ENCODE data around the gene DCPS.
A peak's percentile ranks its signal among the peaks of the same experiment; 100 is the strongest.
"Not testable (repeated sequence)": the region's sequence is repeated elsewhere in the genome, so short reads cannot be mapped to it uniquely, and the experiment has no call there.

DCPS gene

GRCh38 chr11:126362879-126363655, 59.2 kb downstream of the DCPS start:
- DNase-seq, result no peak

GRCh38 chr11:126363706-126364248, 59.9 kb downstream of the DCPS start:
- DNase-seq, result no peak

GRCh38 chr11:126364735-126365134, 60.9 kb downstream of the DCPS start:
- not testable (repeated sequence) for DNase-seq

GRCh38 chr11:126365508-126365907, 61.6 kb downstream of the DCPS start:
- not testable (repeated sequence) for DNase-seq

GRCh38 chr11:126366064-126366822, 62.4 kb downstream of the DCPS start:
- DNase-seq, result peak; percentile 19

- DNase-seq, result not testable (repeated sequence)
These were observed 63.2 kb downstream of the DCPS start for GRCh38 chr11:126366823-126367654.

- DNase-seq, result not testable (repeated sequence)
These were observed 63.9 kb downstream of the DCPS start for GRCh38 chr11:126367806-126368205.

- DNase-seq, result peak; percentile 72
These were observed 64.7 kb downstream of the DCPS start for GRCh38 chr11:126368336-126369119.

- DNase-seq, result no peak
These were observed 66.2 kb downstream of the DCPS start for GRCh38 chr11:126370016-126370415.

GRCh38 chr11:126371595-126371994, 67.7 kb downstream of the DCPS start:
- DNase-seq, result no peak

GRCh38 chr11:126373389-126374066, 69.7 kb downstream of the DCPS start:
- DNase-seq, result peak; percentile 41

- not testable (repeated sequence) for DNase-seq
These were observed 70.9 kb downstream of the DCPS start for GRCh38 chr11:126374562-126375300.

GRCh38 chr11:126375726-126376125, 71.9 kb downstream of the DCPS start:
- DNase-seq, result no peak

- DNase-seq, result no peak
These were observed 74.9 kb downstream of the DCPS start for GRCh38 chr11:126378763-126379162.

- no peak for DNase-seq
These were observed 77.0 kb downstream of the DCPS start for GRCh38 chr11:126380909-126381308.

GRCh38 chr11:126381960-126382359, 78.1 kb downstream of the DCPS start:
- not testable (repeated sequence) for DNase-seq

GRCh38 chr11:126382641-126383040, 78.8 kb downstream of the DCPS start:
- not testable (repeated sequence) for DNase-seq

GRCh38 chr11:126383339-126384335, 79.8 kb downstream of the DCPS start:
- no peak for DNase-seq

GRCh38 chr11:126384449-126385070, 80.7 kb downstream of the DCPS start:
- no peak for DNase-seq

Data from DMS79 treated with DMSO at 0.1 percent for 48 hours (cell line).